Keratinocyte (primary cell): ENCODE results near the gene STARD10. TPM values are rescaled to one million over a fixed set of nuclear protein-coding genes. Genes with fewer than 3 reads are reported as not detected.

ENCODE experiments used
- DNase-seq: peaks from one replicate; pipeline ENCODE4 v3.0.0-alpha.2; 2011; ENCODE audit warnings: low read depth, missing footprints, low spot score
- FAIRE-seq: peaks from 2 replicates; lab custom pipeline; 2011; peaks lifted over from hg19 to GRCh38; lab: Jason Lieb, UNC
- H2AFZ ChIP-seq: 2 replicates; pipeline ENCODE4 v1.6.0; 2012; ENCODE audit warnings: low read length, control low read depth, inconsistent platforms; ENCODE audit not compliant: control insufficient read depth
- H3K27ac ChIP-seq: 2 replicates; pipeline ENCODE4 v1.5.1; 2011; ENCODE audit warnings: low read length; ENCODE audit not compliant: control insufficient read depth, insufficient read depth
- H3K27me3 ChIP-seq: 3 replicates; pipeline ENCODE4 v1.6.0; 2011; ENCODE audit warnings: low read length; ENCODE audit not compliant: control insufficient read depth, insufficient read depth; ENCODE audit errors: extremely low read depth
- H3K36me3 ChIP-seq, 2 experiments: 2 replicates in 1 of 2; 3 replicates in 1 of 2; pipeline ENCODE4 v1.5.1; 2011; ENCODE audit warnings: low read length in 2 of 2, mild to moderate bottlenecking in 1 of 2; ENCODE audit not compliant: control insufficient read depth in 2 of 2, insufficient read depth in 2 of 2; ENCODE audit errors: extremely low read depth in 1 of 2
- H3K4me1 ChIP-seq: 3 replicates; pipeline ENCODE4 v1.5.1; 2011; ENCODE audit warnings: low read length; ENCODE audit not compliant: control insufficient read depth, insufficient read depth; ENCODE audit errors: extremely low read depth
- H3K4me2 ChIP-seq: 3 replicates; pipeline ENCODE4 v1.6.0; 2011; ENCODE audit warnings: low read depth, low read length; ENCODE audit not compliant: control insufficient read depth, insufficient read depth; ENCODE audit errors: extremely low read depth
- H3K4me3 ChIP-seq, 3 experiments: fragments of 200-600 bp in 1 of 3; sonication (generic) in 1 of 3; 2 replicates in 2 of 3; 3 replicates in 1 of 3; pipeline ENCODE4 v1.5.1; 2011 to 2016; ENCODE audit warnings: low read length in 3 of 3, mild to moderate bottlenecking in 3 of 3, control low read depth in 2 of 3, inconsistent platforms in 1 of 3, low read depth in 1 of 3, mixed read lengths in 1 of 3, mixed run types in 1 of 3, moderate library complexity in 1 of 3; ENCODE audit not compliant: control insufficient read depth in 2 of 3, insufficient read depth in 2 of 3; ENCODE audit errors: extremely low read depth in 1 of 3
- H3K79me2 ChIP-seq: 2 replicates; pipeline ENCODE4 v1.6.0; 2012; ENCODE audit warnings: low read length; ENCODE audit not compliant: control insufficient read depth, insufficient read depth
- H3K9ac ChIP-seq: 3 replicates; pipeline ENCODE4 v1.6.0; 2011; ENCODE audit warnings: low read length; ENCODE audit not compliant: control insufficient read depth, insufficient read depth; ENCODE audit errors: extremely low read depth
- H3K9me1 ChIP-seq: 3 replicates; pipeline ENCODE4 v1.6.0; 2011; ENCODE audit warnings: low read length; ENCODE audit not compliant: control insufficient read depth, insufficient read depth; ENCODE audit errors: extremely low read depth
- H3K9me3 ChIP-seq: 2 replicates; pipeline ENCODE4 v1.5.1; 2012; ENCODE audit warnings: low read depth, low read length; ENCODE audit not compliant: control insufficient read depth
- H4K20me1 ChIP-seq: 3 replicates; pipeline ENCODE4 v1.6.0; 2011; ENCODE audit warnings: low read length; ENCODE audit not compliant: control insufficient read depth, insufficient read depth; ENCODE audit errors: extremely low read depth
- CTCF ChIP-seq, 3 experiments: IDR thresholded peaks in 1 of 3; conservative IDR thresholded peaks in 1 of 3; optimal IDR thresholded peaks in 1 of 3; 2 replicates in 2 of 3; 3 replicates in 1 of 3; pipeline versions ENCODE3 to v1.5.1; 2011; ENCODE audit warnings: low read length in 3 of 3, mild to moderate bottlenecking in 3 of 3, moderate library complexity in 2 of 3, control low read depth in 1 of 3, inconsistent platforms in 1 of 3; ENCODE audit not compliant: insufficient read depth in 2 of 3; ENCODE audit errors: extremely low read depth in 1 of 3
- EZH2 ChIP-seq: IDR thresholded peaks from one replicate; pipeline ENCODE4 v1.6.1; 2012; ENCODE audit warnings: inconsistent platforms, mild to moderate bottlenecking, low read length, moderate library complexity
- dilution Hi-C: fragments of 300-500 bp; cut with MboI; formaldehyde crosslinking; loops from one replicate; pipeline ENCODE4 v1.7.0; 2020; ENCODE audit warnings: low sequenced_read_pairs; ENCODE audit not compliant: extremely low pct_ligation_motif_present
- polyA plus RNA-seq, 5 experiments: library from polyadenylated mRNA; depleted of rRNA in 3 of 5; stranded (reverse) in 3 of 5; stranded (forward) in 1 of 5; unstranded in 1 of 5; fragments of >200 nt; gene quantifications; 1 replicate in 1 of 5; 2 replicates in 3 of 5; 3 replicates in 1 of 5; pipeline versions ENCODE4 v1.2.1 to v1.2.3, GENCODE V29; 2011 to 2012; ENCODE audit warnings: missing spikeins in 2 of 5, low read depth in 1 of 5, low replicate concordance in 1 of 5

Gene STARD10
- polyA plus RNA-seq, 1 donor (not counting 4 experiments of a cell fraction or from before 2014, with no cell fraction given), result 67.0 TPM

GRCh38 chr11:72832301-72833082 lies 38.6 kb upstream of the STARD10 start:
- Histone ChIP-seq H3K9ac (no peak overlapping the region), H3K27ac (no peak overlapping the region), H3K79me2 (no peaks in the 10 kb centered on the region), H3K4me3 (no peak overlapping the region), H3K9me1 (no peaks in the 10 kb centered on the region), H2AFZ (no peak overlapping the region), H3K9me3 (no peaks in the 10 kb centered on the region), H3K36me3 (peaks cover 0 to 5% of the 10 kb centered on the region in 2 experiments), H3K4me2 (no peak overlapping the region), H3K27me3 (no peaks in the 10 kb centered on the region), H3K4me1 (peaks cover 14% of the 10 kb centered on the region), H4K20me1 (no peaks in the 10 kb centered on the region)
- FAIRE-seq (no peak), DNase-seq (no peak)
- dilution Hi-C loops, result no loop called here
- TF ChIP-seq EZH2 (no peak), CTCF (optimal IDR thresholded peaks at IDR 0.05 in 1 of 3, IDR thresholded peaks at IDR 0.05 in 1 of 3, conservative IDR thresholded peaks at IDR 0.05 in 1 of 3; ENCODE audit: extremely low read depth in 1 of 3, insufficient read depth in 2 of 3, low read length in 3 of 3) (no peak)

GRCh38 chr11:72831521-72832300 lies 37.9 kb upstream of the STARD10 start:
- Histone ChIP-seq H3K4me3 (no peak overlapping the region), H3K4me2 (peak overlapping the region; percentile 66), H3K9me3 (no peaks in the 10 kb centered on the region), H2AFZ (no peak overlapping the region), H3K27me3 (no peaks in the 10 kb centered on the region), H3K79me2 (no peaks in the 10 kb centered on the region), H3K4me1 (peaks cover 14% of the 10 kb centered on the region), H3K9me1 (no peaks in the 10 kb centered on the region), H3K36me3 (peaks cover 0 to 4% of the 10 kb centered on the region in 2 experiments), H3K9ac (no peak overlapping the region), H4K20me1 (no peaks in the 10 kb centered on the region), H3K27ac (no peak overlapping the region)
- DNase-seq (no peak), FAIRE-seq (peak; percentile 46)
- dilution Hi-C loops, result no loop called here
- no peak for TF ChIP-seq EZH2
- TF ChIP-seq CTCF (optimal IDR thresholded peaks at IDR 0.05 in 1 of 3, IDR thresholded peaks at IDR 0.05 in 1 of 3, conservative IDR thresholded peaks at IDR 0.05 in 1 of 3; ENCODE audit: extremely low read depth in 1 of 3, insufficient read depth in 2 of 3, low read length in 3 of 3), result peak; percentile 93 to 98 (median 95)
